NCI-H146 treated with DMSO at 0.1 percent for 48 hours (cell line): ENCODE data around the gene TUBG1.
"Not testable (repeated sequence)": the region's sequence is repeated elsewhere in the genome, so short reads cannot be mapped to it uniquely, and the experiment has no call there.

Experiments used
- DNase-seq: peaks from one replicate; lab custom pipeline; 2025; ENCODE audit not compliant: unreplicated experiment; lab: John Stamatoyannopoulos, UW

The TUBG1 gene

DNA sequence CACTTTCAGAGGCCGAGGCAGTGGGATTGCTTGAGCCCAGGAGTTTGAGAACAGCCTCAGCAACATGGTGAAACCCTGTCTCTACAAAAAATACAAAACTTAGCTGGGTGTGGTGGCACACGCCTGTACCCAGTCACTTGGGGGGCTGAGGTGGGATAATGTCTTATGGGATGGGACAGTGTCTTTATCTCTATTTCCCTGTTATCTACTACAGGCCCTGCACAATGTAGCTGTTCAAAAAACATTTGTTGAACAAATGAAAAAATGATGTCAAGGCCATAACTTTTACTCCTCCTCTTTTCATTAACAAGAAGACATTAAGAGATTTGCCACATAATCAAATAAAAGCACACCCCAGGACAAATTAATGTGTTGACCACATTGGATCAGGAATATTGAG lies 13.8 kb downstream of the TUBG1 start:
- DNase-seq, result no peak

DNA sequence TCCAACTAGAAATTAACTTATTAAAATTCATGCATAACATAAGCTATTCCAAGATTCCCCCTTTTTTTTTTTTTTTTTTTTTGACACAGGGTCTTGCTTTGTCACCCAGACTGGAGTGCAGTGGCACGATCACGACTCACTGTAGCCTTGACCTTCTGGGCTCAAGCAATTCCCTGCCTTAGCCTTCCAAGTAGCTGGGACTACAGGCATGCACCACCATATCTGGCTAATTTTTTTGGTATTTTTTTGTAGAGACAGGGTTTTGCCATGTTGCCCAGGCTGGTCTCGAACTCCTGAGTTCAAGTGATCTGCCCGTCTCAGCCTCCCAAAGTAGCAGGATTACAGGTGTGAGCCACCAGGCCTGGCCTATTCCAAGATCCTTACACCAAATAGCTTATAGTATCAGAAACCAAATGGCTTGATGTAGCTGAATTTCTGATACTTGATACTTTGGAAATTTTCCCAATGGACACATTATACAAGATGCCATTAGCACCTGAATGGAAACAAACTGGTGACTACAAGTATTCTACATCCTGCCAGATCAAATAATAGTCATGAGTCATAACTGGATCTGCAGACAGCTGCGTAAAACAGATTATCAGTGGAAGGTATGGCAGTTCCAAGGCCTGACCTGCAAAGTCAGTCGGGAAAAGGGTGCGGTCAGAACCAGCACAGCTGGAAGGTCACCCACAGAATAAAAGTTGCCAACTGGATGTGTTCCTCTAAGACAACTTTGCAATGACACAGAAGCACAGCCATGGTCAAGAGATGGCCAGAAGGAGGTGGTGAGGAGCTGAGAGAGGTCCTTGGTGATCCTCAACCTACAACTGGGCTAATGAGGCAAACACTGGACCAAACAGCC lies 14.5 kb downstream of the TUBG1 start:
- DNase-seq, result peak; percentile 17

DNA sequence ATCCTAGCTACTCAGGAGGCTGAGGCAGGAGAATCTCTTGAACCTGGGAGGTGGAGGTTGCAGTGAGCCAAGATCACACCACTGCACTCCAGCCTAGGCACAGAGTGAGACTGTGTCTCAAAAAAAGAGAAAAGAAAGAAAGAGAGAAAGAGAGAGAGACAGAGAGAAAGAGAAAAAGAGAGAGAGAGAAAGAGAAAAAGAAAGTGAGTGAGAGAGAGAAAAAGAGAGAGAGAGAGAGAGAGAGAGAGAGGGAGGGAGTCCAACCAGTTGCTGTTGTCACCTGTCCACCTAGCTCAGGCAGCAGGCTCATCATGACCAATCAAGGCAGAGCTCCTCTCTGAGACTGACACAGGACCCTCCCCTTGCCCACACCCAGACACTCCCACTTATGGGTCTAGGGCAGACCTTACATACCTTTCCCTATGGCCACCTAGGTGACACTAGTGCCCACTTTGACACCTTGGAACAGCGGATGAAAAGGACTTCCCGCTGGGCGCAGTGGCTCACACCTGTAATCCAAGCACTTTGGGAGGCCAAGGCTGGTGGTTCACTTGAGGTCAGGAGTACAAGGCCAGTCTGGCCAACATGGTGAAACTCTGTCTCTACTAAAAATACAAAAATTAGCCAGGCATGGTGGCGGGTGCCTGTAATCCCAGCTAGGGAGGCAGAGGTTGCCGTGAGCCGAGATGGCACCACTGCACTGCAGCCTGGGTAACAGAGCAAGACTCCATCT lies 17.7 kb downstream of the TUBG1 start:
- not testable (repeated sequence) for DNase-seq

DNA sequence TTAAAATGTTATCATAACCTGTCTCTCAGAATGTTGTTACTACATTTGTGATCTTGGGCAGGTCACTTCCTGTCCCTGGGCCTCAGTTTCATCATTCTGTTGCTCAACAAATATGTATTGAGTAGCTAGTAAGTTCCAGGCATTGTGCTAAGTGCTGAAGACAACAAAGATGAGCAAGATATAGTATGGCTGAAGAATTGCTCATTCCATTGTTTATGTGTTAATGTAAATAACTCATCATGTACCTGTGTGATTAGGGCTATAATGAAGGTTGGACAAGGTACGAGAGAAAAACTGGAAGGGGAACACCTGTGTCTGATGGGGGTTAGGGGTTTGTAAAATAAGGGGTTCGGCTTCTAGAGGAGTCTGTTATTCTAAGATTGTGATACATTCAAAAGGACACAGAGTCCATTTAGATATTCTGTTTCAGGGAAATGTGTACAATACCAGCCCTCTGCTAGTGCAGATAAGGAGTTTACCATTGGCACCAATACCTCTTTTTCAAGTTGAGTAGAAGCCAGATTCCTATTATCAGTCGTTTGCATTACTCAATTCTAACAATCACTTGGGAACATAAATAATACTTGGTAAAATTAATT lies 20.0 kb downstream of the TUBG1 start:
- DNase-seq, result no peak

DNA sequence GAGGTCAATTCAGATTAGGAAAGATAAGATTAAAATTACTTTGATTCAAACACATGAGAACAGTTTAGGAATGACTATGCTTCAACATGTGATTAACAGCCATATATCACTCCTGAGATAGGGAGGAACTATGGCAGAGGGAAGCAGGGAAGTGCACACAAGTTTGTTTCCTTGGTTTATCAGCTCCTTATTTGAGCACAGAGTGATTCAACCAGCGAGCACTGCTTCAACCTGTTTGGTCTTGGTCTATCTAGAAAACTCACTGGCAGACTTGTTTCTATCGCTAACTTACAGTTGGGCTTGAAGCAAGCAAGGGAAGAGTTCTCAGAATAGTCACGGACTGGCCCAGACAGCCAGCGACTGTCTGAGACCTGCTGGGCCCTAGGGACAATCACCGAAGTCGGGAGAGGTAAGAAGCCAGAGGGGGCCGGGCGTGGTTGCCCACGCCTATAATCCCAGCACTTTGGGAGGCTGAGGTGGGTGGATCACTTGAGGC lies 23.5 kb downstream of the TUBG1 start:
- no peak for DNase-seq

DNA sequence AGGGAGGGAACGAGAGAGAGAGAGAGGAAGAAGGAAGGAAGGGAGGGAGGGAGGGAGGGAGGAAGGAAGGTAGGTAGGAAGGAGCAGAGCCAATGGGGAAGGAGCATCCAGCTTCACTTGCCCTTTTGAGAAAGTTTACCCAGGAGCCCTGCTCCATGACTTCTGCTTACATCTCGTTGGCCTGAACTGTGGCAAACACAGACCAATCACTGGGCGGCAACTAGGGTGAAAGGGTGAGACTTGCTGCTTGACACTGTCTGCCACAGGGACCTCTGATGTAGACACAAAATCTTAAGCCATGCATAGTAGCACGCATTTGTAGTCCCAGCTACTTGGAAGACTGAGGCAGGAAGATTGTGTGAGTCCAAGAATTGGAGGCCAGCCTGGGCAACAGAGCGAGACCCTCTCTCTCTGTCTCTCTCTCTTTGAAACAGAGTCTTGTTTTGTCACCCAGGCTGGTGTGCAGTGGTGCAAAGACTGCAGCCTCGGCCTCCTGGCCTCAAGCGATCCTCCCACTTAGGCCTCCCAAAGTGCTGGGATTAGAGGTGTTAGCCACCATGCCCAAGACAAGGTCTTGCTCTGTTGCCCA lies 30.1 kb downstream of the TUBG1 start:
- no peak for DNase-seq

DNA sequence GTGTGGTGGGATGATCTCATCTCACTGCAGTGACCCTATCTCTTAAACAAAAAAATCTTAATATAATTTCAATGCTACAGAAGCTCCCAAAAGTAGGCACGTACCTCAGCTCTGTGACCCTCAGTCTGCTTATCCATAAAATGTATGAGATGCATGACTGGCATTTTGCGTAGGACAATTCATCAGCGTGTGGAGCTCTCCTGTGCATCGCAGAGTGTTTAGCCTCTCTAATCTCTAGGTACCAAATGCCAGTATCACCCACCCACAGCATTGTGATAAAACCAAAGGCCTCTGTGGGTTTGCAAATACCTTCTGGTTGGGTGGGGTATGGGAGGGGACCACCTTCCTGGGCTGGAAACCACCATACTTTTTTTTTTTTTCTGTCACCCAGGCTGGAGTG lies 30.6 kb downstream of the TUBG1 start:
- no peak for DNase-seq

DNA sequence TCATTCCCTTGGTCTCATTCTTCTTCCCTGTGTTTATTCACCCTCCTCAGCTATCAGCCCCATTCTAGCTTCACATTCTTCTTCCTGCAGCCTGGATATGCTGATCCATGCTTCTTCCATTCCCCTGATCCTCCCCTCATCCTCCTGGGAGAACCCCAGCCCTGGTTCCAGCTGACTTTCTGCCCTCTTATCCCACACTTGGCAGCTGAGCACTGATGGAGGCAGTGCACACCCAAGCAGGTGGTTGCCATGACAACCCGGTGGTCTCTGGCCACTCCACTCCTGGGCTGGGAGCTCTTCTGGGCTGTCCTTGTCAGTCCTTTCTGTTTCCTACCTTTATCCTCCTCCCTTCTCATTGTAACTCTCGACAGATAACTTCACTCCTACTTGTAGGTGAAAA lies 32.9 kb downstream of the TUBG1 start:
- DNase-seq, result no peak

DNA sequence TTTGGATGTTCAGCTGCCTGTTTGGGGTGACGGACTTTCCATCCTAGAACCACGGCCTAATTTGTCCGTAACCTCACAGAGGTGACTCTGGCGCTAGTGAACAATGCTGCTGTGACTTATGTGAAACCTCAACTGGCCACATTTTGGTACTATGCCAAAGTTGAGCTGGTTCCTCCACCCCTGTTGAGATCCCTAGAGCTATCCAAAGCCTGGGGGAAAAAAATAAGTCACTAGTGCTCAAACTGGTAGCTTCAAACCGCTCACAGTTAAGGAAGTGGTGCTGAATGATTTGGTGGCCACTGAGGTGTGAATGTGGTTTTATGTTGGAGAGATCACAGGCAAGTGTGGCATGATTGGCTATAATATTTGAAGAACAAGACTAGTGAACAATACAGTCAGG lies 38.3 kb downstream of the TUBG1 start:
- no peak for DNase-seq

DNA sequence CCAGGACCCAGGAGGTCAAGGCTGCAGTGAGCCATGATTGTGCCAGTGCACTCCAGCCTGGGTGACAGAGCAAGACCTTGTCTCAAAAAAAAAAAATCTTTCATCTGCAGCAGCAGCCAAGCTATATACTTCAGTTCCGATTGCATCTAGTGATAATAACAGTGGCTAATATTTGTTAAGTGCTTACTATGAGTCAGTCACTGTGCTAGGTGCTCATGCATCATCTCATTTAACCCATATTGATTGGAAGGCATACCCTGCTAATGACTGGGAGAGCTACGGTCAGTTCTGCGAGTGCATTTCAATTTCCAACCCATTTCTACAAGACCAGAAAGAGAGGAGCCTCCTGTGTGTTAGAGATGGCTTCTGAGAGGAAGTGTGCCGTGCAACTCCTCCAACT lies 41.9 kb downstream of the TUBG1 start:
- DNase-seq, result no peak

DNA sequence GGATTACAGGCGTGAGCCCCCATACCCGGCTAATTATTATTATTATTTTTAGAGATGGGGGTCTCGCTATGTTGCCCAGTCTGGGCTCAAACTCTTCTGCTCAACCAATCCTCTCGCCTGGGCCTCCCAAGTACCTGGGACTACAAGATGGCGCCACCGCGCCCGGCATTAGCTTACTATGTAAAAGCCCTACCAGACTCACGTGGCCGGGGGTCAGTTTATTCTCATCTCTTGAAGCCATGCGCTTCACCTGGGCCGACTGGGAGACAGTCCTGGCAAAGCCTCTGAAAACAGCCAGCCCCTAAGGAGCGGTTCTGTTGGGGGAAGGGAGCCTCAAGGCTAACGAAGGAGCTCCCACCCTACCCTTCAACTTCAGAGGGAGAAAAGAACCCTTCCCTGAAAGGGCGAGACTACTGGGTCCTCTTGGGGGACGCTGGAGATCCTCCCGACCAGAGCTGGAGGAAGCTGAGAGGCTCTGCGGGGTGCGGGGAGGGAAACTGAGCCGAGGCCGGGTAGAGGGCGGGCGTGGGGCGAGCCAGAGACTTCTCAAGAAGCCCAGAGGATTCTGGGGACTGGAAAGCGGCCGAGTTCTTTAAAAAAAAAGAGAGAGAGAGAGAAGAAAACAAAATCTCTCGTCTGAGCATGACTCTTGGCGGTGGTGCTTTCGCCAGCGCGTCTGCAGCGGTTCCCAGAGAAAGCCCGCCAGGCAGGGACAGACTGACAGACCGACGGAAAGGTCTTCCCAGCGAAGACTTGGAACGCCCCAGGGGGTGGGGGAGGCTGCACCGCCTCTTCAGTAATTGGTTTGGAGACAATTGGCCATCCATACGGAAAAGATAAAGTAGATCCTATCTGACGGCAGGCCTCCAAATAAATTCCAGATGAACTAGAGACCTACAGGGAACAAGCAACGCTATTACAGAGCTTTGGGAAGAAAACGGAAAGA lies 44.0 kb downstream of the TUBG1 start:
- DNase-seq, result peak; percentile 27

DNA sequence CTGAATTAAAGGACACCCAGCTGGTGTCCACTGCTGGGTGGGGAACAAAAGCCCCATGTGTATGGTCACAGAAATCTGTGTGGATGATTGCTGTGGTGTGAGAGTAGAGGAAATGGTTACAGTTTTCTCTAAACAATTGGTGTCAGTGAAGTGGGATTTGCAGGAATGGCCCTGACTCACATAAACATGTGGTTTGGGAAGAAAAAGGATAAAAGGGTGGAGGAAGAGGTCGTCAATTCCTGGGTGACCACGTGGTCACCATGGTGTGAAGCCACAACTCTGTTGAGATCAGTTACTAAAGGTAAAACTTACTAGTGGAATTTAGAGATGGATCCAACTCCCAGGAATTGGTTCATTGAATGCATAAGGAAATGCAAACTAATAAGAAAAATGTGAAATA lies 46.0 kb downstream of the TUBG1 start:
- no peak for DNase-seq

DNA sequence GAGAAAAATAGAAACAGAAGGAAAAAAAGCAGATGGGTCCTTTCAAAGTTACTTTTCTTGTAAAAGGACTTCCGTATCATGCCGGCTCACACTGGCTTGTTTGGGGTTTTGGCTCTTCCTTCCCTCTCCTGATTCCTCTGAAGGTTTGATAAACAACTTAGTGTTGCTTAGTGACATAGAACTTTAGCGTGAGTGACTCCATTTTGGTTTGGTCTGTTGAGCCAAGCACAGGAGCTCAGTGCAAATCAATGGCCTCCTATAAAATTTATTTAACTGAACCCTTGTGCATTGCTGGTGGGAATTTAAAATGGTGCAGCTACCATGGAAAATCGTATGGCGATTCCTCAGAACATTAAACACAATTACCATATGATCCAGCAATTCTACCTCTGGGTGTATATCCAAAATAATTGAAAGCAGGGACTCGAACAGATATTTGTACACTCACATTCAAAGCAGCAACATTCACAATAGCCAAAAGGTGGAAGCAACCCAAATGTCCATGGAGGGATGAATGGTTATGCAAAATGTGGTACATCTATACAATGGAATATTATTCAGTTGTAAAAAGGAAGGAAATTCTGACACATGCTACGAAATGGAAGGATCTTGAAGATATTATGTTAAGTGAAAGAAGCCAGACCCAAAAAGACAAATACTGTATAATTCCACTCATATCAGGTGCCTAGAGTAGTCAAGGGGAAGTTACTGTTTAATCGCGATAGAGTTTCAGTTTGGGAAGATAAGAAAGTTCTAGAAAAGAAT lies 48.5 kb downstream of the TUBG1 start:
- no peak for DNase-seq

DNA sequence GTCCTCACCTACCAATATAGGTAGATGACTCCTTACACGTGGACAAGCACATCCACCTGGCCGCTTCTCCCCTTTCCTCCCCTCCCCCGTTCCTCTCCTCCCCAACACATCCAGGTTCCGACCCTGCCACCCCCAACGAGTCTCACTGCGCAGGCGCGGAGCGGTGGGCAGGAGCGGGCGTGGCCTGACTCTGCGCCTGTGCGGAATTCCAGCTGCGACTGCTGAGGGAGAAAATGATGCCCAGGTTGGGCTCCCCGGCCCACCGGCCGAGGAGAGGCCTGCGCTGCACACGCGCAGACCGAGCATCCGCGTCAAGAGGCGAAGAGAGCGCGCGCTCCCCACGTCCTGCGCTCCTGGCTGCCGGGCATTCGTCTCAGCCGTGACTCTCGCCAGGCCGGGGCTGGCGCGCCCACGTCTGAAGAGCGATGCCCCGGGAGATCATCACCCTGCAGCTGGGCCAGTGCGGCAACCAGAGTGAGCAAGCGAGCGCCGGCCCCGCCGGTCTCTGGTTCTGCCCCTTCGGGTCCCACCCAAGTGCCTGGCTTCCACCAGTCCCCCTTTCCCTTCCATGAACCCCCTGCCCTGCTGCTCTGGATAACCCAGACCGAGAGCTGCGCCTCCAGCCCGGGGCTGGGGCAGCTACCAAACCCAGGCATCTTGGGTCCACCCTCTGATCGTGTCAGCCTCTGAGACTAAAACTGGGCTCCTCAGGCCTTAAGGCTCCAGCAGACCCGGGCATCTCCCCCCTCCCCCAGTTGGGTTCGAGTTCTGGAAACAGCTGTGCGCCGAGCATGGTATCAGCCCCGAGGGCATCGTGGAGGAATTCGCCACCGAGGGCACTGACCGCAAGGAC lies 49.8 kb downstream of the TUBG1 start, which contains the start of gene TUBG2:
Gene TUBG2, plus strand, starts transcription at position 206 of the 853 bp plus-strand sequence. Its CDS starts 220 bp downstream, at position 426.
- DNase-seq, result peak; percentile 91

DNA sequence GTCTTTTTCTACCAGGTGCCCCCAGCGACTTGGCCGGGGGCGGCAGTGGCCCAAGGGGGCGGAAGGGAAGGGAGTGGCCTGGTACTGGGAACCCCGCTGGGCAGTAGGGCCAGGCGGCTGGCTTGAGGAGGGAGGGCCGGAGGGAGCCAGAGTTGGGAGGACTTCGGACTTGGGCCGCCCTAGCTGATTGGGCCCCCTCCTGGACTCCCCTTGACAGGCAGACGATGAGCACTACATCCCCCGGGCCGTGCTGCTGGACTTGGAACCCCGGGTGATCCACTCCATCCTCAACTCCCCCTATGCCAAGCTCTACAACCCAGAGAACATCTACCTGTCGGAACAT lies 50.4 kb downstream of the TUBG1 start:
- DNase-seq, result not testable (repeated sequence)

DNA sequence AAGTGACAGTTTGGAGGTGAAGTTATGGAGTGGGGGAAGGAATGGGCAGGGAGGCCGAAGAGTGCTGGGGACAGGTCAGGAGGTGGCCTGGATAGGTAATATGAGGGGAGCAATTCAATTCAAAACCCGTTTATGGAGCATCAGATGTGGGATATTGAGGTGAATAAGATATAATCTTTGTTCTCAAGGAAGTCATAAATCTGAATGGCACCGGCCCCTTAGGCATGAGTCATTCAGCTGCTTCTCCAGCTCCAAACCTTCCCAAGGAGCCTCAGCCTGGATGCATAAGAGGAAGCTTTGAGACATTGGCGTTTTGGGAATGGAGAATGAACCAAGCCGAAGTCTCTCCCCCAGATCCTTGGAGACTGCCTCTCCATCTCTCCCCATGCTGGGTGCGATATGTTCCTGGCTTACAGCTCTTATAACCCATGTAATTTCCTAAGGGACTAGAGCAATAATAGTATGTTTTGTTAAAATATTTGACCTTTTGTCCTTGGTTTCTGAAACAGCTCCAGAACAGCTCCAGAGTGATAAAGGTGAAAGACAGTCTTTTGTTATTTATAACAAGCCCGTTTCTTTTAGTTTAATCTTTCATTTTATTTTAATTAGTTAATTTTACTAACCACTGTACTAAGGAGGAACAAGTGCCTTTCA lies 51.3 kb downstream of the TUBG1 start:
- no peak for DNase-seq
